Activated T-helper 1 cell treated with anti-CD3 and anti-CD28 coated beads, Interleukin-12 subunit alpha, Interleukin-12 subunit beta, Interleukin-2, Interleukin-4 antibody, amounts not matched to agents 30 ng/mL and 10 ng/mL and 1 ng/mL, durations not matched to agents 14 hours and 24 hours and 36 hours (primary cell): Measurements from ENCODE around the gene SNX15. TPM values are rescaled to one million over a fixed set of nuclear protein-coding genes. Genes with fewer than 3 reads are reported as not detected.
"Not testable (repeated sequence)": the region's sequence is repeated elsewhere in the genome, so short reads cannot be mapped to it uniquely, and the experiment has no call there.

ENCODE experiments used
- DNase-seq: peaks from one replicate; pipeline ENCODE4 v3.0.0; 2021; ENCODE audit warnings: low spot score
- H3K27ac Mint-ChIP-seq: one replicate; pipeline ENCODE4 v1.8.0; 2021; ENCODE audit warnings: mild to moderate bottlenecking, mixed read lengths
- H3K27me3 Mint-ChIP-seq: one replicate; pipeline ENCODE4 v1.8.0; 2022; ENCODE audit warnings: mild to moderate bottlenecking, moderate library complexity, mixed read lengths; ENCODE audit not compliant: insufficient read depth
- H3K36me3 Mint-ChIP-seq: one replicate; pipeline ENCODE4 v1.8.0; 2021; ENCODE audit warnings: low read depth, mixed read lengths
- H3K4me1 Mint-ChIP-seq: one replicate; pipeline ENCODE4 v1.8.0; 2021; ENCODE audit warnings: low read depth, mixed read lengths
- H3K4me3 Mint-ChIP-seq: one replicate; pipeline ENCODE4 v1.8.0; 2021; ENCODE audit warnings: mild to moderate bottlenecking, moderate library complexity, mixed read lengths
- H3K9me3 Mint-ChIP-seq: one replicate; pipeline ENCODE4 v1.8.0; 2021; ENCODE audit warnings: mixed read lengths
- intact Hi-C: fragments of 100-400 bp; cut with micrococcal nuclease; formaldehyde crosslinking; loops from one replicate; pipeline ENCODE4 v1.15.1; 2024
- total RNA-seq: library from RNA; stranded (reverse); gene quantifications from 2 replicates; pipeline ENCODE4 v1.2.3, GENCODE V29; 2022

Gene SNX15
- total RNA-seq, 1 donor from 2014 or later = 19.9 TPM

DNA sequence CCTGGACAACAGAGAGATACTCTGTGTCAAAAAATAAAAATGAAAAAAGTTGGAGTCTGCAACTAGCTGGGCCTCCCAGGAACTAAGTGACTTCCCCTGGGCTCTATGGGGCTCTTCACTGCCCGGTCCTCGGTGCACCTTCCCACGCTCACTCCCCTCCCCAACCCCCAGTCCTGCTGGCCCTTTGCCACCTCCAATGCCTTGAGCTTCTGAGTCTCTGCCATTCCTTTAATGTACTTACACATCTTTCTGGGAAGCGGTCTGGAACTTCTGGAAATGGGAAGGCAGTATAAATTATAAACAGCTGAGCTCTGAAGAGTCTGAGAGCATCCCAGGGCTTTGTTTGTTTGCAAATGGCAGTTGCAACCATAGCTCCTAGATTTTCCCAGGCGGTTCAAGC is 24.5 kb upstream of the SNX15 start:
- Mint-ChIP-seq H3K4me3 (no peak overlapping the region), H3K4me1 (peaks cover 11% of the 10 kb centered on the region), H3K9me3 (no peaks in the 10 kb centered on the region), H3K27ac (no peak overlapping the region), H3K36me3 (no peaks in the 10 kb centered on the region), H3K27me3 (no peaks in the 10 kb centered on the region)
- intact Hi-C loops = no loop called here
- DNase-seq = no peak

GRCh38 chr11:65003282-65003681 is 24.0 kb upstream of the SNX15 start:
- no peaks in the 10 kb centered on the region for H3K9me3 Mint-ChIP-seq
- intact Hi-C loops = no loop called here
- no peaks in the 10 kb centered on the region for H3K36me3 Mint-ChIP-seq
- no peaks in the 10 kb centered on the region for H3K27me3 Mint-ChIP-seq
- H3K4me1 Mint-ChIP-seq = peaks cover 8% of the 10 kb centered on the region
- no peak overlapping the region for H3K27ac Mint-ChIP-seq
- no peak overlapping the region for H3K4me3 Mint-ChIP-seq
- no peak for DNase-seq

GRCh38 chr11:65003968-65004367 is 23.3 kb upstream of the SNX15 start:
- H3K36me3 Mint-ChIP-seq, H3K9me3 Mint-ChIP-seq, DNase-seq, H3K4me1 Mint-ChIP-seq, H3K27ac Mint-ChIP-seq, H3K4me3 Mint-ChIP-seq, intact Hi-C loops, H3K27me3 Mint-ChIP-seq: not testable (repeated sequence)

GRCh38 chr11:65008016-65008415 is 19.2 kb upstream of the SNX15 start:
- DNase-seq = no peak
- no peaks in the 10 kb centered on the region for H3K27me3 Mint-ChIP-seq
- no peaks in the 10 kb centered on the region for H3K9me3 Mint-ChIP-seq
- no peak overlapping the region for H3K4me3 Mint-ChIP-seq
- intact Hi-C loops = no loop called here
- H3K4me1 Mint-ChIP-seq = peaks cover 3% of the 10 kb centered on the region
- no peaks in the 10 kb centered on the region for H3K36me3 Mint-ChIP-seq
- no peak overlapping the region for H3K27ac Mint-ChIP-seq

DNA sequence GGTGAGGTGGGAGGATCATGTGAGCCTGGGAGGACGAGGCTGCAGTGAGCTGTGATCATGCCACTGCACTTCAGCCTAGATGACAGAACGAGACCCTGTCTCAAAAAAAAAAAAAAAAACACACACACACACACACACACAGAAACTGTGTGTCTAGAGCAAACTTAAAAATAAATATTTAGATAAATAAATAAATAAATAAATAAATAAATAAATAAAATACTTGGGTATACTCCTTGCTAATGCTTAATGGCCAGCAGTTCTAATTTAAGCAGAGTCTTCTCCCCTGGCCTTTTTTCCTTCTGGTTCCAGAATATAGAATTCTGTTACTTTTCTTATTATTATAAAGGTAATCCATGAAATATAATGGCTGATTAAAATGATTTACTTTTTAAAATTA is 18.4 kb upstream of the SNX15 start:
- Mint-ChIP-seq H3K36me3 (no peaks in the 10 kb centered on the region), H3K4me3 (no peak overlapping the region), H3K4me1 (peaks cover 9% of the 10 kb centered on the region), H3K27ac (no peak overlapping the region), H3K9me3 (no peaks in the 10 kb centered on the region), H3K27me3 (no peaks in the 10 kb centered on the region)
- intact Hi-C loops = no loop called here
- DNase-seq = no peak

DNA sequence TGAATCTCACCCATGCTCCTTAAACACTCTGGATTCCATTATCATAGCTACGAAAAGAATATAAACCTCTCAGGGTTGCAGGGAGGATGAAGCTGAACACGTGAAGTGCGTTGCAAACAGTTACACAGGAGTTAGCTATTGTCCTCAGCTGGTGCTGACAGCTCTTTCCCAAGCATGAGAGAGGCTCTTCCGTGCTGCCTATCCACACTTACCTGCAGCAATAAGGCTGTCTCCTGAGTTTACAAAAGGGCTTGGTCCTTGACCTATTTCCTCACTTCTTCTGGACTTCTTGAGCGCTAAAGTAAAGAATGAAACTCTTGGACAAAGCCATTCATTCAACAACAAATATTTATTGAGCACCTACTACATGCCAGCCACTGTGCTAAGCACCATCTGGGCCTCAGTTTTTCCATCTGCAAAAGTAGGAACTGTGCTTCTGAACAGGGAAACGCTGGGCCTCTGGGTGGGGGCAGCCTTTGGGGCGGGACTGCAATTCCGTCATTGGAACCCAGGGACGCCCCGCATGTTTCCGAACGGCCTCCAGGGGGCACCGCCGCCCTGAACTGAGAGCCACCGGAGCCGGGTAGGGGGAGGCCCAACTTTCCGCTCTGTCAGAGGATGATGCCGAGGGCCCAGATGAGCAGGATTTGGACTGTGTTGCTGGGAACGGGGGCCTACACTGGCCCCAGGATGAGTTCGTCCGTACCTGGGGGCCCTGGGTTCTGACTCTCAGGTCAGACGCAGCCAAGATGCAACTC is 13.9 kb upstream of the SNX15 start:
- H3K4me3 Mint-ChIP-seq = peak overlapping the region; percentile 90
- peak; percentile 89 for DNase-seq
- peaks cover 8% of the 10 kb centered on the region for H3K36me3 Mint-ChIP-seq
- peak overlapping the region; percentile 99 for H3K27ac Mint-ChIP-seq
- H3K27me3 Mint-ChIP-seq = peaks cover 2% of the 10 kb centered on the region
- peaks cover 22% of the 10 kb centered on the region for H3K4me1 Mint-ChIP-seq
- no peaks in the 10 kb centered on the region for H3K9me3 Mint-ChIP-seq
- intact Hi-C loops = loop anchor here (1.0 to 5.0 kb wide), 7 partner anchors 28 to 249 kb away; partner anchors contain the start of genes CDCA5, MAJIN, POLA2 and PPP2R5B

GRCh38 chr11:65013888-65014725 is 13.1 kb upstream of the SNX15 start, which contains the start of gene ARL2:
Gene ARL2, plus strand, starts transcription at chr11:65014160. Its CDS starts 48 bp downstream, at chr11:65014208.
- Mint-ChIP-seq H3K9me3 (no peaks in the 10 kb centered on the region), H3K27me3 (peaks cover 2% of the 10 kb centered on the region), H3K4me1 (peaks cover 22% of the 10 kb centered on the region), H3K4me3 (peak within 1 kb of the TSS; percentile 90), H3K36me3 (peaks cover 8% of the 10 kb centered on the region), H3K27ac (peak within 1 kb of the TSS; percentile 99)
- intact Hi-C loops = loop anchor here (1.0 to 5.0 kb wide), 14 partner anchors 13 to 248 kb away; partner anchors contain the start of genes ATG2A, CDCA5, EHD1 and FAU
- peak; percentile 83 for DNase-seq

DNA sequence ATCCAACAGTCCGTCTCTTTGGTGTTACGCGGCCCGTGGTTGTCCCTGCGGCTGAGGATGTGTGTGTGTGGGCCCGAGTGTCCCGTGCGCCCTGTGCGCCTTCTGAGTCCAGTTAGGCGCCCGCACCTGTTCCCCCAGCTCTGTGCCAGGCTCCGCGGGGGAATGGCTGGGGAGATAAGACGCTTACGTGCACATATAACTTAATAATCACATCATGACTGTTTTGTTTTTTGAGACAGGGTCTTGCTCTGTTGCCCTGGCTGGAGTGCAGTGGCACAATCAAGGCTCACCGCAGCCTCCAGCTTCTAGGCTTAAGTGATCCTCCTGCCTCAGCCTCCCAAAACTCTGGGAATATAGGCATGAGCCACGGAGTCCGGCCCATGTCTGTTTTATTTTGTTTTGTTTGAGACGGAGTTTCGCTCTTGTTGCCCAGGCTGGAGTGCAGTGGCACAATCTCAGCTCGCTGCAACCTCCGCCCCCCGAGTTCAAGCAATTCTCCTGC is 12.5 kb upstream of the SNX15 start:
- H3K27me3 Mint-ChIP-seq = peaks cover 2% of the 10 kb centered on the region
- H3K36me3 Mint-ChIP-seq = peaks cover 12% of the 10 kb centered on the region
- intact Hi-C loops = loop anchor here (1.0 to 5.0 kb wide), 9 partner anchors 13 to 248 kb away; partner anchors contain the start of genes ATG2A, EHD1, FAU and MAJIN
- H3K27ac Mint-ChIP-seq = peak overlapping the region; percentile 95
- no peak for DNase-seq
- peaks cover 22% of the 10 kb centered on the region for H3K4me1 Mint-ChIP-seq
- no peaks in the 10 kb centered on the region for H3K9me3 Mint-ChIP-seq
- peak overlapping the region; percentile 88 for H3K4me3 Mint-ChIP-seq

GRCh38 chr11:65016705-65017104 is 10.5 kb upstream of the SNX15 start:
- no peak overlapping the region for H3K27ac Mint-ChIP-seq
- peak overlapping the region; percentile 8 for H3K4me3 Mint-ChIP-seq
- intact Hi-C loops = no loop called here
- peaks cover 22% of the 10 kb centered on the region for H3K4me1 Mint-ChIP-seq
- peaks cover 18% of the 10 kb centered on the region for H3K36me3 Mint-ChIP-seq
- no peak for DNase-seq
- no peaks in the 10 kb centered on the region for H3K9me3 Mint-ChIP-seq
- H3K27me3 Mint-ChIP-seq = peaks cover 2% of the 10 kb centered on the region

GRCh38 chr11:65017937-65018336 is 9.3 kb upstream of the SNX15 start:
- Mint-ChIP-seq H3K27ac (no peak overlapping the region), H3K36me3 (peaks cover 24% of the 10 kb centered on the region), H3K4me3 (no peak overlapping the region), H3K27me3 (peaks cover 2% of the 10 kb centered on the region), H3K9me3 (no peaks in the 10 kb centered on the region), H3K4me1 (peaks cover 20% of the 10 kb centered on the region)
- intact Hi-C loops = no loop called here
- no peak for DNase-seq

GRCh38 chr11:65019824-65020223 is 7.4 kb upstream of the SNX15 start:
- Mint-ChIP-seq H3K9me3 (no peaks in the 10 kb centered on the region), H3K4me3 (no peak overlapping the region), H3K4me1 (peaks cover 13% of the 10 kb centered on the region), H3K27me3 (peaks cover 2% of the 10 kb centered on the region), H3K36me3 (peaks cover 24% of the 10 kb centered on the region), H3K27ac (no peak overlapping the region)
- intact Hi-C loops = no loop called here
- DNase-seq = no peak

GRCh38 chr11:65021003-65021402 is 6.2 kb upstream of the SNX15 start:
- Mint-ChIP-seq H3K27me3 (peaks cover 2% of the 10 kb centered on the region), H3K4me3 (no peak overlapping the region), H3K9me3 (no peaks in the 10 kb centered on the region), H3K27ac (no peak overlapping the region), H3K36me3 (peaks cover 24% of the 10 kb centered on the region), H3K4me1 (peaks cover 10% of the 10 kb centered on the region)
- no peak for DNase-seq
- intact Hi-C loops = no loop called here

- Mint-ChIP-seq H3K9me3 (no peaks in the 10 kb centered on the region), H3K4me1 (peaks cover 5% of the 10 kb centered on the region), H3K4me3 (no peak overlapping the region), H3K27ac (no peak overlapping the region), H3K36me3 (peaks cover 21% of the 10 kb centered on the region), H3K27me3 (peaks cover 2% of the 10 kb centered on the region)
- DNase-seq = no peak
- intact Hi-C loops = no loop called here
Measured at GRCh38 chr11:65021509-65021908, 5.7 kb upstream of the SNX15 start.
